ENCODE results near the gene TSPAN1.

GRCh38 chr1:46137916-46138315 is 37.0 kb upstream of the TSPAN1 start:
- no peak for TF ChIP-seq ATF3 (IDR thresholded peaks at IDR 0.05; ENCODE audit: borderline replicate concordance, extremely low read depth, low read depth, low read length)
- TF ChIP-seq SRF (IDR thresholded peaks at IDR 0.05; ENCODE audit: low read depth in 2 of 2, low read length in 2 of 2), result no peak
- TF ChIP-seq POLR2A (IDR thresholded peaks at IDR 0.05; ENCODE audit: low read depth, low read length), result no peak
- TF ChIP-seq RAD21 (IDR thresholded peaks at IDR 0.05; ENCODE audit: insufficient read depth, low read depth, low read length), result no peak
- no peak for TF ChIP-seq ATF7 (IDR thresholded peaks at IDR 0.05; ENCODE audit: low read depth)
- no peak for TF ChIP-seq CTCF (IDR thresholded peaks at IDR 0.05 in 2 of 3, conservative IDR thresholded peaks at IDR 0.05 in 1 of 3; ENCODE audit: control insufficient read depth in 2 of 3, extremely low read depth in 1 of 3, insufficient read depth in 1 of 3, low read depth in 3 of 3, low read length in 3 of 3)
- TF ChIP-seq ZNF384 (IDR thresholded peaks at IDR 0.05; ENCODE audit: borderline replicate concordance, low read depth, low read length), result no peak
- no peak for TF ChIP-seq MAX (IDR thresholded peaks at IDR 0.05; ENCODE audit: low read depth, low read length)
- TF ChIP-seq EGR1 (IDR thresholded peaks at IDR 0.05; ENCODE audit: borderline replicate concordance in 1 of 2, low read depth in 2 of 2, low read length in 2 of 2), result no peak
- no peak for TF ChIP-seq SMAD1 (IDR thresholded peaks at IDR 0.05; ENCODE audit: low read depth, partially characterized antibody)
- TF ChIP-seq MTA2 (IDR thresholded peaks at IDR 0.05; ENCODE audit: low read depth), result no peak
- TF ChIP-seq YY1 (IDR thresholded peaks at IDR 0.05; ENCODE audit: low read depth, low read length), result no peak
